H9 (cell line): ENCODE results near the gene OR5B3. TPM values are rescaled to one million over a fixed set of nuclear protein-coding genes. Genes with fewer than 3 reads are reported as not detected.

Experiments
- DNase-seq: peaks from one replicate; pipeline ENCODE4 v3.0.0-alpha.2; 2017
- H2AFZ ChIP-seq: one replicate; pipeline ENCODE4 v1.6.1; 2013; ENCODE audit warnings: mild to moderate bottlenecking, low read length, control low read depth, moderate library complexity
- H2AK5ac ChIP-seq: 2 replicates; pipeline ENCODE4 v1.6.1; 2013; ENCODE audit warnings: low read length, control low read depth, mixed read lengths; ENCODE audit not compliant: insufficient read length
- H2BK120ac ChIP-seq: one replicate; pipeline ENCODE4 v1.6.1; 2013; ENCODE audit warnings: low read depth, mild to moderate bottlenecking, low read length, control low read depth, inconsistent platforms; ENCODE audit not compliant: poor library complexity, severe bottlenecking
- H2BK12ac ChIP-seq: 2 replicates; pipeline ENCODE4 v1.6.1; 2013; ENCODE audit warnings: low read length, control low read depth, mixed read lengths, low read depth; ENCODE audit not compliant: insufficient read length
- H2BK15ac ChIP-seq: 2 replicates; pipeline ENCODE4 v1.6.1; 2013; ENCODE audit warnings: low read depth, low read length, control low read depth
- H2BK20ac ChIP-seq: one replicate; pipeline ENCODE4 v1.6.1; 2013; ENCODE audit warnings: low read depth, mild to moderate bottlenecking, low read length, control low read depth, inconsistent platforms; ENCODE audit not compliant: poor library complexity, severe bottlenecking
- H2BK5ac ChIP-seq: 2 replicates; pipeline ENCODE4 v1.6.1; 2013; ENCODE audit warnings: low read length, control low read depth, mixed read lengths; ENCODE audit not compliant: insufficient read length
- H3K14ac ChIP-seq: 2 replicates; pipeline ENCODE4 v1.6.1; 2013; ENCODE audit warnings: low read length, control low read depth; ENCODE audit not compliant: insufficient read depth
- H3K18ac ChIP-seq: 2 replicates; pipeline ENCODE4 v1.6.1; 2013; ENCODE audit warnings: low read depth, mild to moderate bottlenecking, mixed read lengths, low read length, control low read depth; ENCODE audit not compliant: insufficient read length
- H3K23ac ChIP-seq: 2 replicates; pipeline ENCODE4 v1.6.1; 2013; ENCODE audit warnings: low read length, control low read depth, mixed read lengths, low read depth; ENCODE audit not compliant: insufficient read length
- H3K23me2 ChIP-seq: 2 replicates; pipeline ENCODE4 v1.6.1; 2013; ENCODE audit warnings: low read depth, mild to moderate bottlenecking, mixed read lengths, low read length, control low read depth; ENCODE audit not compliant: insufficient read length, poor library complexity, severe bottlenecking
- H3K27ac ChIP-seq: 2 replicates; pipeline ENCODE4 v1.5.1; 2013; ENCODE audit warnings: low read length, control low read depth, mixed read lengths, low read depth; ENCODE audit not compliant: insufficient read length
- H3K27me3 ChIP-seq: 2 replicates; pipeline ENCODE4 v1.6.1; 2013; ENCODE audit warnings: low read length, control low read depth, inconsistent platforms; ENCODE audit not compliant: insufficient read depth
- H3K4ac ChIP-seq: 2 replicates; pipeline ENCODE4 v1.6.1; 2013; ENCODE audit warnings: low read depth, mild to moderate bottlenecking, control low read depth, inconsistent platforms, low read length, moderate library complexity
- H3K4me1 ChIP-seq: 2 replicates; pipeline ENCODE4 v1.6.1; 2013; ENCODE audit warnings: low read length, control low read depth, inconsistent platforms; ENCODE audit not compliant: insufficient read depth
- H3K4me2 ChIP-seq: 2 replicates; pipeline ENCODE4 v1.6.1; 2013; ENCODE audit warnings: low read length, control low read depth, mixed read lengths; ENCODE audit not compliant: insufficient read length, insufficient read depth
- H3K56ac ChIP-seq: 2 replicates; pipeline ENCODE4 v1.6.1; 2013; ENCODE audit warnings: low read depth, mild to moderate bottlenecking, mixed read lengths, low read length, control low read depth; ENCODE audit not compliant: insufficient read length
- H3K79me1 ChIP-seq: 2 replicates; pipeline ENCODE4 v1.6.1; 2013; ENCODE audit warnings: low read depth, mild to moderate bottlenecking, moderate library complexity, low read length, control low read depth, inconsistent platforms; ENCODE audit not compliant: insufficient read depth, poor library complexity, severe bottlenecking
- H3K79me2 ChIP-seq: 2 replicates; pipeline ENCODE4 v1.6.1; 2013; ENCODE audit warnings: low read length, control low read depth, inconsistent platforms; ENCODE audit not compliant: insufficient read depth
- H3K9ac ChIP-seq: 2 replicates; pipeline ENCODE4 v1.6.1; 2013; ENCODE audit warnings: low read length, control low read depth, mixed read lengths; ENCODE audit not compliant: insufficient read length; ENCODE audit errors: extremely low read depth
- H3K9me3 ChIP-seq: one replicate; pipeline ENCODE4 v1.6.1; 2013; ENCODE audit warnings: low read depth, low read length, inconsistent platforms; ENCODE audit not compliant: control insufficient read depth
- H3T11ph ChIP-seq: one replicate; pipeline ENCODE4 v1.6.1; 2013; ENCODE audit warnings: mild to moderate bottlenecking, low read length, control low read depth, inconsistent platforms
- H4K20me1 ChIP-seq: one replicate; pipeline ENCODE4 v1.6.1; 2013; ENCODE audit not compliant: control insufficient read depth, insufficient read length, insufficient read depth
- H4K5ac ChIP-seq: 2 replicates; pipeline ENCODE4 v1.6.1; 2013; ENCODE audit warnings: low read depth, mild to moderate bottlenecking, mixed read lengths, low read length, control low read depth; ENCODE audit not compliant: insufficient read length
- H4K8ac ChIP-seq: replicated peaks from 2 replicates; pipeline ENCODE4 v1.6.1; 2013; ENCODE audit warnings: low read length, control low read depth, mixed read lengths, low read depth; ENCODE audit not compliant: insufficient read length
- H4K91ac ChIP-seq: 2 replicates; pipeline ENCODE4 v1.6.1; 2013; ENCODE audit warnings: low read depth, mild to moderate bottlenecking, moderate library complexity, mixed read lengths, low read length, control low read depth; ENCODE audit not compliant: insufficient read length
- H3K27ac Mint-ChIP-seq, 3 experiments: 2 replicates in 2 of 3; 3 replicates in 1 of 3; pipeline ENCODE4 v1.8.0; 2020 to 2021; ENCODE audit warnings: mixed read lengths in 3 of 3, mild to moderate bottlenecking in 1 of 3, moderate library complexity in 1 of 3
- H3K27me3 Mint-ChIP-seq: 2 replicates; pipeline ENCODE4 v1.8.0; 2021; ENCODE audit warnings: low read depth, mild to moderate bottlenecking, moderate library complexity, mixed read lengths
- H3K36me3 Mint-ChIP-seq, 3 experiments: 2 replicates in 2 of 3; 3 replicates in 1 of 3; pipeline ENCODE4 v1.8.0; 2020 to 2021; ENCODE audit warnings: low read depth in 3 of 3, mixed read lengths in 3 of 3; ENCODE audit not compliant: insufficient read depth in 1 of 3
- H3K4me1 Mint-ChIP-seq, 2 experiments: 2 replicates each; pipeline ENCODE4 v1.8.0; 2020; ENCODE audit warnings: mixed read lengths in 2 of 2
- H3K4me3 Mint-ChIP-seq, 2 experiments: 2 replicates in 1 of 2; 3 replicates in 1 of 2; pipeline ENCODE4 v1.8.0; 2020 to 2021; ENCODE audit warnings: mild to moderate bottlenecking in 2 of 2, mixed read lengths in 2 of 2, moderate library complexity in 1 of 2
- H3K9me3 Mint-ChIP-seq, 2 experiments: 2 replicates in 1 of 2; 3 replicates in 1 of 2; pipeline ENCODE4 v1.8.0; 2020; ENCODE audit warnings: mild to moderate bottlenecking in 2 of 2, mixed read lengths in 2 of 2, moderate library complexity in 1 of 2
- CTCF ChIP-seq: fragments of 200-600 bp; sonication (generic); conservative IDR thresholded peaks from 3 replicates; pipeline ENCODE4 v1.8.0; 2021; ENCODE audit warnings: antibody characterized with exemption, mild to moderate bottlenecking
- WGBS: extraction: QIAGEN DNeasy Blood & Tissue Kit; methylation state at CpG from one replicate; pipeline ENCODE4 v1.1.7; 2013; ENCODE audit warnings: missing lambda C conversion rate, low lambda C conversion rate, mixed read lengths; ENCODE audit not compliant: insufficient read length; ENCODE audit errors: extremely low coverage; 5-methylcytosine and 5-hydroxymethylcytosine counted together
- total RNA-seq: library from RNA; stranded (reverse); gene quantifications from 2 replicates; pipeline ENCODE4 v1.2.1, GENCODE V29; 2021

Gene OR5B3
- total RNA-seq, 1 experiment from 2014 or later, result not detected

GRCh38 chr11:58395581-58395980 lies 11.1 kb downstream of the OR5B3 start:
- H3K4me1 ChIP-seq, result no peaks in the 10 kb centered on the region
- Mint-ChIP-seq H3K27ac (no peak overlapping the region), H3K36me3 (peaks cover 4 to 11% (median 6%) of the 10 kb centered on the region in 3 experiments; a peak in 4 of 7 replicates), H3K9me3 (peaks cover 16 to 23% of the 10 kb centered on the region in 2 experiments), H3K27me3 (no peaks in the 10 kb centered on the region), H3K4me3 (no peak overlapping the region), H3K4me1 (0 out of 4 replicates have a peak, but pooled peaks cover 0 to 2% of the 10 kb centered on the region in 2 experiments)
- H3K18ac ChIP-seq, result no peak overlapping the region
- no peaks in the 10 kb centered on the region for H3K79me2 ChIP-seq
- H4K91ac ChIP-seq, result no peak overlapping the region
- H4K8ac ChIP-seq, result no peak overlapping the region
- no peak overlapping the region for H2BK12ac ChIP-seq
- H3K27ac ChIP-seq, result no peak overlapping the region
- no peak overlapping the region for H3K14ac ChIP-seq
- H3K9ac ChIP-seq, result no peak overlapping the region
- no peak for TF ChIP-seq CTCF
- no peak overlapping the region for H3K4me2 ChIP-seq
- no peak overlapping the region for H2BK15ac ChIP-seq
- no CpG with 5 or more reads among the region's 2 CpGs for WGBS
- no peak for DNase-seq
- no peak overlapping the region for H2AFZ ChIP-seq
- H3K23me2 ChIP-seq, result no peaks in the 10 kb centered on the region
- no peak overlapping the region for H3T11ph ChIP-seq
- no peak overlapping the region for H2BK20ac ChIP-seq
- no peak overlapping the region for H3K4ac ChIP-seq
- no peaks in the 10 kb centered on the region for H3K27me3 ChIP-seq
- H2BK120ac ChIP-seq, result no peak overlapping the region
- H3K79me1 ChIP-seq, result no peaks in the 10 kb centered on the region
- no peak overlapping the region for H2AK5ac ChIP-seq
- H2BK5ac ChIP-seq, result no peak overlapping the region
- no peak overlapping the region for H3K23ac ChIP-seq
- no peaks in the 10 kb centered on the region for H4K20me1 ChIP-seq
- no peaks in the 10 kb centered on the region for H3K9me3 ChIP-seq
- H4K5ac ChIP-seq, result no peak overlapping the region
- H3K56ac ChIP-seq, result no peak overlapping the region
